ENCODE measurements around the gene CPT1A. TPM values are rescaled to one million over a fixed set of nuclear protein-coding genes. Genes with fewer than 3 reads are reported as not detected.

CPT1A gene
- total RNA-seq, 2 experiments from 2014 or later: 28.8 to 32.9 TPM

DNA sequence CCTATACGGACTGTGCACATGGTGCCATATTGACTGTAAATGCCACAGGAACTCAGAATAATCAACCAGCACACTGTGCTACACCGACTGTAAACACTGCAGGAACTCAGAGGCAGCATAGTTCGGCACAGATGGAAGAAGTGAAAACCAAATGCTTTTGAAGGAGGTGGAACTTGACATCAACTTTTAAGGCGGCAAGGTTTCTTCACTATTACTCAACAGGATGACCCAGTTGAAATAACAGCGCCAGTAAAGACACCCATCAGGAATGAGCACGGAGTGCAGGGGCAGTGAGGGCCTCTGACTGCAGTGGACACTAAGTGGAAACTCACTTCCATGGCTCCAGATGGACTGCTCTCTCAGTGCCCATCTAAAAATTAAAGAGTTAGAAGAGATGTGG, 106.1 kb downstream of the CPT1A start:
- ChIA-PET POLR2A (no interaction called here), CTCF (no interaction called here)
- H3K36me3 Mint-ChIP-seq: no peaks in the 10 kb centered on the region
- H3K4me3 Mint-ChIP-seq: no peak overlapping the region
- no peaks in the 10 kb centered on the region for H3K4me1 Mint-ChIP-seq (ENCODE audit: low read depth)
- no peaks in the 10 kb centered on the region for H3K27me3 Mint-ChIP-seq
- H3K9me3 Mint-ChIP-seq: no peaks in the 10 kb centered on the region
- no peak overlapping the region for H3K27ac Mint-ChIP-seq
- intact Hi-C loops (cut with micrococcal nuclease): no loop called here
- no peak for DNase-seq

GRCh38 chr11:68735125-68735524, 106.6 kb downstream of the CPT1A start:
- intact Hi-C loops (cut with micrococcal nuclease): no loop called here
- no peaks in the 10 kb centered on the region for H3K4me1 Mint-ChIP-seq (ENCODE audit: low read depth)
- DNase-seq: no peak
- no peaks in the 10 kb centered on the region for H3K27me3 Mint-ChIP-seq
- H3K27ac Mint-ChIP-seq: no peak overlapping the region
- H3K9me3 Mint-ChIP-seq: no peaks in the 10 kb centered on the region
- ChIA-PET POLR2A (no interaction called here), CTCF (interaction anchor here (0.9 kb wide), 1 partner anchor 63 kb away, joined by 3 read pairs; no protein-coding TSS in a partner anchor)
- H3K36me3 Mint-ChIP-seq: no peaks in the 10 kb centered on the region
- H3K4me3 Mint-ChIP-seq: no peak overlapping the region

DNA sequence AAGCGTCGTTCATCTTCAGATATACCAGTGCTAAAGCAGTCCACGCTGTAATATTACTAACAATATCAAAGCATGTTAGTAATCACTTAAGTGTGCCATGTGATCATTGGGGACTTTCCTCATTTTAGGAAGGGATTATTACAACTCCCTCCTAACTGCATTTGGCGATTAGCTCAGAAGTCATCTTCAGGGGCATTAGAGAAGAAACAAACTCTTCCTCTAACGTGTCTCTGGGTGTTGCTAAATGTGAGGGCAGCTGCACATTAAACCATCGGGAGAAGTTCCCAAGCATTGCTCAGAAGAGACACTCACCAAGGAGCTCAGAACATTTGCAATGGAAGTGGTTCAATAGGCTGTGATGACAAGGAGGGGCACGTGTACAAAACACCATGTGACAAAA, 107.6 kb downstream of the CPT1A start:
- H3K4me3 Mint-ChIP-seq: no peak overlapping the region
- H3K4me1 Mint-ChIP-seq (ENCODE audit: low read depth): no peaks in the 10 kb centered on the region
- H3K27ac Mint-ChIP-seq: no peak overlapping the region
- ChIA-PET CTCF (no interaction called here), POLR2A (no interaction called here)
- DNase-seq: no peak
- H3K36me3 Mint-ChIP-seq: no peaks in the 10 kb centered on the region
- intact Hi-C loops (cut with micrococcal nuclease): no loop called here
- H3K9me3 Mint-ChIP-seq: no peaks in the 10 kb centered on the region
- no peaks in the 10 kb centered on the region for H3K27me3 Mint-ChIP-seq

- Mint-ChIP-seq H3K27me3 (no peaks in the 10 kb centered on the region), H3K9me3 (no peaks in the 10 kb centered on the region), H3K4me1 (ENCODE audit: low read depth) (no peaks in the 10 kb centered on the region), H3K4me3 (no peak overlapping the region), H3K27ac (no peak overlapping the region), H3K36me3 (no peaks in the 10 kb centered on the region)
- intact Hi-C loops (cut with micrococcal nuclease): no loop called here
- POLR2A ChIA-PET: no interaction called here
- CTCF ChIA-PET: no interaction called here
- DNase-seq: no peak
These were observed 113.9 kb downstream of the CPT1A start for GRCh38 chr11:68727783-68728182.

GRCh38 chr11:68724293-68724692, 117.4 kb downstream of the CPT1A start:
- Mint-ChIP-seq H3K27ac (no peak overlapping the region), H3K4me1 (ENCODE audit: low read depth) (no peaks in the 10 kb centered on the region), H3K9me3 (peaks cover 9% of the 10 kb centered on the region), H3K36me3 (peaks cover 11% of the 10 kb centered on the region), H3K27me3 (no peaks in the 10 kb centered on the region), H3K4me3 (no peak overlapping the region)
- no peak for DNase-seq
- ChIA-PET POLR2A (no interaction called here), CTCF (no interaction called here)
- intact Hi-C loops (cut with micrococcal nuclease): no loop called here

DNA sequence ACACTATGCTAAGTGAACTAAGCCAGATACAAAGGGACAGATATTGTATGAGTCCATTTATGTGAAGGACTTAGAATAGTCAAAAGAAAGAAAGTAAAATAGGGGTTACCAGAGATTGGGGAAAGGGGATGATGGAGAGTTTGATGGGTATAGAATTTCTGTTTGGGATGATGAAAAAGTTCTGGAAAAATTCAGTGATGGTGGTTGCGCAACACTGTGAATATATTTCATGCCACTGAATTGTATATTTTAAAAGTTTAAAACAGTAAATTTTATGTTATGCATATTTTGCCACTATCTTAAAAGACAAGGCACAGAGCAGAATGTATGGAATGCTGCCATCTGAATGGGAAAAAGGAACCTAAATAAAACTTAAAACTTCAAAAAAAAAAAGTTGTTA, 119.6 kb downstream of the CPT1A start:
- no peaks in the 10 kb centered on the region for H3K4me1 Mint-ChIP-seq (ENCODE audit: low read depth)
- H3K4me3 Mint-ChIP-seq: no peak overlapping the region
- CTCF ChIA-PET: no interaction called here
- no peak overlapping the region for H3K27ac Mint-ChIP-seq
- intact Hi-C loops (cut with micrococcal nuclease): no loop called here
- peaks cover 15% of the 10 kb centered on the region for H3K36me3 Mint-ChIP-seq
- H3K27me3 Mint-ChIP-seq: no peaks in the 10 kb centered on the region
- DNase-seq: no peak
- POLR2A ChIA-PET: no interaction called here
- peaks cover 13% of the 10 kb centered on the region for H3K9me3 Mint-ChIP-seq

DNA sequence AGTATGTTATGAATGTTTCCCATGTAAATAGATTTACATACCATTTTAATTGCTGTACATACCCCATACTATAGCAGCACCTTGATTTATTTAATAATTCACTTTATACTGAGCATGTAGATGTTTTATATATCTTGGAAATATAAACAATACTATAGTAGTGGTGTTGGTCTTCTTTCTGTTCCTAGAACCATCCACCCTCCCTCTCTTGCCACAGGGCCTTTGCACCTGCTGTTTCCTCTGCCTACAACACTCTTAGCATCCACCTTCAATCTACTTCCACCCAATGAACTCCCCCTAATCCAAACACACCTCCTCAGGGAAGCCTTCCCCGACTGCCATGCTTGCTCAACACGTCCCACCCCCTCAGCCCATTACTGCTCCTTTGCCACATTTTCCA, 120.6 kb downstream of the CPT1A start:
- ChIA-PET CTCF (no interaction called here), POLR2A (no interaction called here)
- H3K4me1 Mint-ChIP-seq (ENCODE audit: low read depth): no peaks in the 10 kb centered on the region
- no peak for DNase-seq
- no peak overlapping the region for H3K4me3 Mint-ChIP-seq
- intact Hi-C loops (cut with micrococcal nuclease): no loop called here
- no peaks in the 10 kb centered on the region for H3K27me3 Mint-ChIP-seq
- H3K9me3 Mint-ChIP-seq: peaks cover 13% of the 10 kb centered on the region
- H3K27ac Mint-ChIP-seq: no peak overlapping the region
- peaks cover 15% of the 10 kb centered on the region for H3K36me3 Mint-ChIP-seq

GRCh38 chr11:68715456-68716122, 126.1 kb downstream of the CPT1A start:
- peaks cover 13% of the 10 kb centered on the region for H3K9me3 Mint-ChIP-seq
- intact Hi-C loops (cut with micrococcal nuclease): no loop called here
- no peak overlapping the region for H3K4me3 Mint-ChIP-seq
- H3K36me3 Mint-ChIP-seq: peaks cover 15% of the 10 kb centered on the region
- DNase-seq: no peak
- no peak overlapping the region for H3K27ac Mint-ChIP-seq
- ChIA-PET POLR2A (no interaction called here), CTCF (no interaction called here)
- no peaks in the 10 kb centered on the region for H3K27me3 Mint-ChIP-seq
- H3K4me1 Mint-ChIP-seq (ENCODE audit: low read depth): no peaks in the 10 kb centered on the region

GRCh38 chr11:68714060-68714856, 127.5 kb downstream of the CPT1A start:
- Mint-ChIP-seq H3K36me3 (peaks cover 4% of the 10 kb centered on the region), H3K9me3 (peaks cover 4% of the 10 kb centered on the region), H3K4me3 (no peak overlapping the region), H3K27me3 (no peaks in the 10 kb centered on the region), H3K4me1 (ENCODE audit: low read depth) (no peaks in the 10 kb centered on the region), H3K27ac (no peak overlapping the region)
- intact Hi-C loops (cut with micrococcal nuclease): no loop called here
- no peak for DNase-seq
- ChIA-PET CTCF (no interaction called here), POLR2A (no interaction called here)

DNA sequence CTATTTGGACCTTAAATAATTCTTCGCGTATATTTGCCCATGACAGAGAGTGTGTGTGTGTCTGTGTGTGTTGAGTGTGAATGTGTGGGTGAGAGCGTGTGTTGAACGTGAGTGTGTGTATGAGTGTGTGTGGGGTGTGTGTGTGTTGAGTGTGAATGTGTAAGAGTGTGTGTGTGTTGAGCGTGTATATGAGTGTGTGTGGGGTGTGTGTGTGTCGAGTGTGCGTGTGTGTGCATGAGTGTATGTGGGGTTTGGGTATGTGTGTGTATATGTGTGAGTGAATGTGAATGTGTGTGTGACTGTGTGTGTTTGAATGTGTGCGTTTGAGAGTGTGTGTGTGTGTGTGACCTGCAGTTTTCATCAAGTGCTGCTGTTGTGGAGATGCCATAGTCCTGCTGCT, 130.6 kb downstream of the CPT1A start:
- DNase-seq: no peak
- POLR2A ChIA-PET: no interaction called here
- H3K9me3 Mint-ChIP-seq: no peaks in the 10 kb centered on the region
- CTCF ChIA-PET: no interaction called here
- H3K27ac Mint-ChIP-seq: no peak overlapping the region
- no peaks in the 10 kb centered on the region for H3K36me3 Mint-ChIP-seq
- intact Hi-C loops (cut with micrococcal nuclease): no loop called here
- H3K4me1 Mint-ChIP-seq (ENCODE audit: low read depth): no peaks in the 10 kb centered on the region
- H3K4me3 Mint-ChIP-seq: no peak overlapping the region
- no peaks in the 10 kb centered on the region for H3K27me3 Mint-ChIP-seq

GRCh38 chr11:68710409-68710808, 131.3 kb downstream of the CPT1A start:
- Mint-ChIP-seq H3K4me3 (no peak overlapping the region), H3K27ac (no peak overlapping the region), H3K36me3 (no peaks in the 10 kb centered on the region), H3K27me3 (no peaks in the 10 kb centered on the region), H3K4me1 (ENCODE audit: low read depth) (no peaks in the 10 kb centered on the region), H3K9me3 (no peaks in the 10 kb centered on the region)
- POLR2A ChIA-PET: no interaction called here
- intact Hi-C loops (cut with micrococcal nuclease): no loop called here
- no peak for DNase-seq
- CTCF ChIA-PET: no interaction called here

GRCh38 chr11:68709062-68709461, 132.7 kb downstream of the CPT1A start:
- POLR2A ChIA-PET: no interaction called here
- intact Hi-C loops (cut with micrococcal nuclease): no loop called here

DNA sequence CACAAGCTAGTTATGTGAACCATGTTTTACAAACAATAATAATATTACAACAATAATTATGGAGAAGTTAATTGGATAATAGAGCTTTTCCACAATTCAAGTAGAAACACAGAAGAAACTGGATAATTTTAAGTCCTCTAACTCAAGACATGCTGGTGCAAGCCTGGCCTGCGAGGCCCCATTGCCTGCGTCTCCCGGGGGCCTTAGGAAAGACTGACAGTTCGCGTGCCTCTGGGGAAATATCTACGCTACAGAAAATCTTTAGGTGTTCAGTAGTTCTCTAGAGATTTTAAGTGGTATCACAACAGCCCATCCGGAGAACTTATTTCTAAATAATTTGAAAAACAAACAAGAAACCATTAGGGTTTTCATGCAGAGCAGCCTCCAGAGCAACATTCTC, 134.2 kb downstream of the CPT1A start:
- Mint-ChIP-seq H3K36me3 (no peaks in the 10 kb centered on the region), H3K27me3 (no peaks in the 10 kb centered on the region), H3K27ac (no peak overlapping the region), H3K9me3 (no peaks in the 10 kb centered on the region), H3K4me3 (no peak overlapping the region), H3K4me1 (ENCODE audit: low read depth) (no peaks in the 10 kb centered on the region)
- ChIA-PET CTCF (no interaction called here), POLR2A (no interaction called here)
- intact Hi-C loops (cut with micrococcal nuclease): no loop called here
- no peak for DNase-seq

More at GRCh38 chr11:68709062-68709461, 132.7 kb downstream of the CPT1A start:
- no peak for DNase-seq
- H3K4me3 Mint-ChIP-seq: no peak overlapping the region
- H3K36me3 Mint-ChIP-seq: no peaks in the 10 kb centered on the region
- CTCF ChIA-PET: interaction anchor here (1.0 kb wide), 1 partner anchor 89 kb away, joined by 3 read pairs; no protein-coding TSS in a partner anchor
- H3K27ac Mint-ChIP-seq: no peak overlapping the region
- H3K27me3 Mint-ChIP-seq: no peaks in the 10 kb centered on the region
- no peaks in the 10 kb centered on the region for H3K9me3 Mint-ChIP-seq
- no peaks in the 10 kb centered on the region for H3K4me1 Mint-ChIP-seq (ENCODE audit: low read depth)

All from activated CD4-positive, alpha-beta memory T cell treated with anti-CD3 and anti-CD28 coated beads for 36 hours (primary cell).